Pancreas (tissue), 10 donors: ENCODE results near the gene STK38L. TPM values are rescaled to one million over a fixed set of nuclear protein-coding genes. Genes with fewer than 3 reads are reported as not detected.

Experiments used
- ATAC-seq, 4 donors: fragments of 200-7000 bp; cut with Tn5 transposase; one replicate each; pipeline versions ENCODE4 v1.8.0 to v1.9.1; 2020; ENCODE audit warnings: mild to moderate bottlenecking in 4 of 4, moderate library complexity in 4 of 4
- DNase-seq, 6 donors: peaks; one replicate each; pipeline ENCODE4 v3.0.0-alpha.2; 2020
- FAIRE-seq: peaks from 2 replicates; lab custom pipeline; 2012; peaks lifted over from hg19 to GRCh38; lab: Jason Lieb, UNC
- H3K27ac ChIP-seq, 4 donors: fragments of 200-600 bp; sonication (generic); 1 replicate in 3 of 4; 2 replicates in 1 of 4; pipeline versions ENCODE4 v1.5.0 to v1.8.0; 2020
- H3K27me3 ChIP-seq, 4 donors: fragments of 200-600 bp; one replicate each; pipeline ENCODE4 v1.8.0; 2021
- H3K36me3 ChIP-seq, 3 donors: fragments of 200-600 bp; sonication (generic) in 1 of 3; one replicate each; pipeline versions ENCODE4 v1.5.0 to v1.8.0; 2020 to 2021
- H3K4me1 ChIP-seq, 3 donors: fragments of 200-600 bp; one replicate each; pipeline ENCODE4 v1.8.0; 2021
- H3K4me3 ChIP-seq, 4 donors: fragments of 200-600 bp; sonication (generic) in 2 of 4; one replicate each; pipeline versions ENCODE4 v1.5.0 to v1.8.0; 2020 to 2021
- H3K9me3 ChIP-seq, 4 donors: fragments of 200-600 bp; one replicate each; pipeline ENCODE4 v1.8.0; 2021
- WGBS, 2 donors: extraction: QIAGEN DNeasy Blood & Tissue Kit; methylation state at CpG; one replicate each; pipeline ENCODE4 v1.1.7; 2013; 5-methylcytosine and 5-hydroxymethylcytosine counted together
- intact Hi-C, 3 donors: fragments of 100-400 bp; cut with DNase I; formaldehyde crosslinking; loops; one replicate each; pipeline versions ENCODE4 v1.11.1 to v1.14.2; 2022
- polyA plus RNA-seq, 2 donors: library from polyadenylated mRNA; stranded (reverse); fragments of 200-250 nt; gene quantifications; one replicate each; pipeline ENCODE4 v1.2.3, GENCODE V29; 2013
- total RNA-seq, 6 donors: library from RNA; stranded (reverse); fragmentation: NEBNext Ultra II Directional in 4 of 6; extraction: Animal tissue kit (Norgen Biotek cat#: 25700) in 4 of 6; gene quantifications; one replicate each; pipeline versions ENCODE4 v1.2.1 to v1.2.4, GENCODE V29; 2021 to 2023
- TF ChIP-seq, protein P1 (sequence below), 4 donors: fragments of 200-600 bp; sonication (generic) in 3 of 4; IDR thresholded peaks; one replicate each; pipeline versions ENCODE4 v1.5.0 to v1.8.0; 2021; ENCODE audit warnings: antibody characterized with exemption in 4 of 4
- donor health status: healthy with polysubstance abuse.
- donor health status: DM: no; HTN: no; CAD: no; lungs with moderate emphysema.
- donor health status: DM: no; HTN: no; CAD: no.
- donor health status: control.
- donor health status: control.
- donor health status: Bipolar disorder and iron deficiency.
- donor health status: DM: yes; HTN: yes; CAD: no.
- donor health status: DM: no; HTN: no; CAD: no.
- donor health status: DM: no; HTN: no; CAD: no.
- donor health status: DM: yes; HTN: yes; CAD: no.

Gene STK38L
- total and polyA plus RNA-seq, 8 donors, result 6.3 to 49.9 (median 12.0) TPM

DNA sequence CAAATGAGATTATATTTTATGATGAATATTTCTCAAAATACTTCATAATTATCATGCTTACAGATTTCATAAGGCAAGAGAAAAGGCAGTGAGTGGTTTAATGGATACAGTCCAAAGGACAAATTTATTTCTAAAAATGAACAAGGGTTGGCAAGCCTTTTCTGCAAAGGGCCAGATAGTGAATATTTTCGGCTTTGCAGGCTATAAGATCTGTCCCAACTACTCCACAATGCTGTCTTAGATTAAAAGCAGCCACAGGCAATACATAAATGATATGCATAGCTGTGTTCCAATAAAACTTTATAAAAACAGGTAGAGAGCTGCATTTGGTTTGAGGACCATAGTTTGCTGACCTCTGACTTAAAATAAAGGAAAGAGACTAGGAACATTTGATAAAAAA lies 42.9 kb upstream of the STK38L start:
- FAIRE-seq (no peak), ATAC-seq (no peak), DNase-seq (no peak)
- no peak overlapping the region for H3K4me3 ChIP-seq
- TF ChIP-seq, protein P1, sequence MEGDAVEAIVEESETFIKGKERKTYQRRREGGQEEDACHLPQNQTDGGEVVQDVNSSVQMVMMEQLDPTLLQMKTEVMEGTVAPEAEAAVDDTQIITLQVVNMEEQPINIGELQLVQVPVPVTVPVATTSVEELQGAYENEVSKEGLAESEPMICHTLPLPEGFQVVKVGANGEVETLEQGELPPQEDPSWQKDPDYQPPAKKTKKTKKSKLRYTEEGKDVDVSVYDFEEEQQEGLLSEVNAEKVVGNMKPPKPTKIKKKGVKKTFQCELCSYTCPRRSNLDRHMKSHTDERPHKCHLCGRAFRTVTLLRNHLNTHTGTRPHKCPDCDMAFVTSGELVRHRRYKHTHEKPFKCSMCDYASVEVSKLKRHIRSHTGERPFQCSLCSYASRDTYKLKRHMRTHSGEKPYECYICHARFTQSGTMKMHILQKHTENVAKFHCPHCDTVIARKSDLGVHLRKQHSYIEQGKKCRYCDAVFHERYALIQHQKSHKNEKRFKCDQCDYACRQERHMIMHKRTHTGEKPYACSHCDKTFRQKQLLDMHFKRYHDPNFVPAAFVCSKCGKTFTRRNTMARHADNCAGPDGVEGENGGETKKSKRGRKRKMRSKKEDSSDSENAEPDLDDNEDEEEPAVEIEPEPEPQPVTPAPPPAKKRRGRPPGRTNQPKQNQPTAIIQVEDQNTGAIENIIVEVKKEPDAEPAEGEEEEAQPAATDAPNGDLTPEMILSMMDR (IDR thresholded peaks at IDR 0.05), result no peak
- H3K27ac ChIP-seq, result no peak overlapping the region
- WGBS, 2 donors, result 45 to 60% methylated on average over 1 of the region's 1 CpG
- intact Hi-C loops, result no loop called here
- H3K36me3 ChIP-seq, result no peaks in the 10 kb centered on the region
- no peaks in the 10 kb centered on the region for H3K4me1 ChIP-seq
- H3K27me3 ChIP-seq, result no peaks in the 10 kb centered on the region
- no peaks in the 10 kb centered on the region for H3K9me3 ChIP-seq

DNA sequence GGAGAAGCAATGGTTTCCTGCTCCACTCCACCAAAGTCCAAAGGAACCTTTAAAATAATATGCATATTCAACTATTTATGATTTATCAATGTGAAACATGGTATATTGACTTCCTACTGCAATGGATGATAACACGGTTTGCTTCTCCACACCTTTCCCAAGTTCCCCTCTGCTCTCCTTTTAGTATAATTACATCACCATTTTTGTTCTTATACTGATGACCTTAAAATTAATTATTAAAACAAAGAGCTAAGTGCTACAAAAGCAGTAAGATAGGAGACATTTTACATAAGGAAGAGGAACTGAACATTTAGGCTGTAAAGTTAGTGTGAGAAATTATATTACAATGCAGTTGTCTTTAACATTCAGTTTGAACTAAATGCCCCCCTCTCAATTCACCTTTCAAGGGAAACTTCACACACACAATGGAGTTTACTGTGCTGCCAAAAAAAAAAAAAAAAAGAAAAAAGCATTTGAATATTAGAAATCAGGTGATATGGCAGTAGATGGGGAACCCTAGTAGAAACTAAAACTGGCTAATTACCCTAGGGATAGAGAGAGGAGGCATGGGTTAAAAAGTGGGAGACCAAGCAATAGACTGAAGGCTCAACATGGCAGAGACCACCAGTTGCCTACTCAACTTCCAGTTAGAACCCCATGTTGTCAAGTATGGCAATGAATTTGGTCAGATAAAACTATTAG lies 37.1 kb upstream of the STK38L start:
- intact Hi-C loops, result no loop called here
- Histone ChIP-seq H3K9me3 (no peaks in the 10 kb centered on the region), H3K4me3 (no peak overlapping the region), H3K27ac (peak overlapping the region in 1 of 4 donors; percentile 42), H3K36me3 (no peaks in the 10 kb centered on the region), H3K27me3 (no peaks in the 10 kb centered on the region), H3K4me1 (peaks cover 0 to 10% (median 4%) of the 10 kb centered on the region in 3 donors)
- 71 to 87% methylated on average over 1 of the region's 1 CpG for WGBS, 2 donors
- DNase-seq (no peak), ATAC-seq (no peak), FAIRE-seq (no peak)
- TF ChIP-seq, protein P1 (IDR thresholded peaks at IDR 0.05), result no peak

DNA sequence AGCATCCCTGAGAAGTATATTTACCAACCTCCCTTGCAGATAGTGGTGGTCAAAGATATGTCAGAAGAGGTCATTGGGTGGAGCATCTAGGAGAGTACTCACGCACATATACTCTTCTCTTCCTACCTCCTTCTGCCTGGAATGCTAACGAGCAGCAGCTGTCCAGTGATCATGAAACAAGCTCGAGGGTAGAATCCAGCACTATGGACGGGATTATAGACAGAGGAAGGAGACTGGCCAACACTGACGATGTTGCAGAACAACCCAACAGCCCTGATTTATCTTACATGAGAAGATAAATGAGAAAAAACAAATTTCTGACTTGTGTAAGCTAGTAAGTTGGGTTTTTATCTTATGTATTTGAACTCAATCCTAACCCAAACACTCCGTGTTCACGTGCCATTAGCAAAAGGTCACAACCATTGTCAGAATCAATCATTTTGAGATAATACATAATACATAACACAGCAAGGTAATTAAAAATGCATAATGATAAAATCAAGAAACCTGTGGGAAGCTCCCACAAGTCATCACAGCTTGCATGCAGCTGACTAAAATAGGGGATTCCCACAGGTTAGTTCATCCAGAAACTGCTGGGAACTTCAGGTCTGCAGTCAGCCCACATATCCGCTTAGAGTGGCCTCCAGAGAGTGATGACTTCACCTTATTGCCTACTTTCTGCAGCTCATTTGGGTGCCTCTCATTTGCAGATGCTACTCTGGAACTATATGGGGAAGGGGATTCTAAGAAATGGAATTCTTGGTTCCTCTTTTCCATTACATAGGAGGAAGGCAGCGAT lies 36.3 kb upstream of the STK38L start:
- no peaks in the 10 kb centered on the region for H3K27me3 ChIP-seq
- H3K36me3 ChIP-seq, result no peaks in the 10 kb centered on the region
- peak; percentile 75 to 95 (median 90) for ATAC-seq
- H3K9me3 ChIP-seq, result no peaks in the 10 kb centered on the region
- no peak overlapping the region for H3K4me3 ChIP-seq
- peak in 2 of 6 donors; percentile 46 to 57 for DNase-seq
- FAIRE-seq, result no peak
- H3K27ac ChIP-seq, result peak overlapping the region in 2 of 4 donors; percentile 31 to 45
- intact Hi-C loops, result no loop called here
- TF ChIP-seq, protein P1 (IDR thresholded peaks at IDR 0.05), result no peak
- WGBS, 2 donors, result 21 to 23% methylated on average over 9 of the region's 9 CpGs
- peaks cover 0 to 10% (median 4%) of the 10 kb centered on the region in 3 donors for H3K4me1 ChIP-seq

DNA sequence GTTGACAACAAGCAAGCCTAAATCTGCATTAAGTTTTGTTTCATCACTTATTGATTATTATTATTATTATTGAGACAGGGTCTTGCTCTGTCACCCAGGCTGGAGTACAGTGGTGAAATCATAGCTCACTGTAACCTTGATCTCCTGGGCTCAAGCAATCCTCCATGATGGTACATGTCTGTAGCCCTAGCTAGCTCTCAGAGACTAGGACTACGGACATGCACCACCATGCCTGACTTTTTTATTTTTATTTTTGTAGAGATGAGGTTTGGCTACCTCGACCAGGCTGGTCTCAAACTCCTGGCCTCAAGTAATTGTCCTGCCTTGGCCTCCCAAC lies 35.7 kb upstream of the STK38L start:
- Histone ChIP-seq H3K27me3 (no peaks in the 10 kb centered on the region), H3K27ac (peak overlapping the region in 2 of 4 donors; percentile 20 to 45), H3K4me3 (no peak overlapping the region), H3K36me3 (no peaks in the 10 kb centered on the region), H3K9me3 (no peaks in the 10 kb centered on the region), H3K4me1 (peaks cover 0 to 10% (median 4%) of the 10 kb centered on the region in 3 donors)
- TF ChIP-seq, protein P1 (IDR thresholded peaks at IDR 0.05), result no peak
- 85 to 91% methylated on average over 2 of the region's 2 CpGs for WGBS, 2 donors
- ATAC-seq (peak in 1 of 4 donors; percentile 6), FAIRE-seq (no peak), DNase-seq (no peak)
- intact Hi-C loops, result no loop called here
